A549 treated with AZD9567 at 1 μM for 4 hours (cell line): ENCODE data around the gene DIRAS3. TPM values are rescaled to one million over a fixed set of nuclear protein-coding genes. Genes with fewer than 3 reads are reported as not detected.

Source experiments
- total RNA-seq: library from RNA; stranded (reverse); fragments of 200-300 nt; extraction: Qiagen RNA extraction; gene quantifications from 5 replicates; pipeline ENCODE4 v1.2.3, GENCODE V29; 2022; ENCODE audit not compliant: insufficient read depth

DIRAS3 gene, protein sequence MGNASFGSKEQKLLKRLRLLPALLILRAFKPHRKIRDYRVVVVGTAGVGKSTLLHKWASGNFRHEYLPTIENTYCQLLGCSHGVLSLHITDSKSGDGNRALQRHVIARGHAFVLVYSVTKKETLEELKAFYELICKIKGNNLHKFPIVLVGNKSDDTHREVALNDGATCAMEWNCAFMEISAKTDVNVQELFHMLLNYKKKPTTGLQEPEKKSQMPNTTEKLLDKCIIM
- total RNA-seq: 0.67 to 1.2 TPM (median 0.99 TPM) in 5 replicates

DNA sequence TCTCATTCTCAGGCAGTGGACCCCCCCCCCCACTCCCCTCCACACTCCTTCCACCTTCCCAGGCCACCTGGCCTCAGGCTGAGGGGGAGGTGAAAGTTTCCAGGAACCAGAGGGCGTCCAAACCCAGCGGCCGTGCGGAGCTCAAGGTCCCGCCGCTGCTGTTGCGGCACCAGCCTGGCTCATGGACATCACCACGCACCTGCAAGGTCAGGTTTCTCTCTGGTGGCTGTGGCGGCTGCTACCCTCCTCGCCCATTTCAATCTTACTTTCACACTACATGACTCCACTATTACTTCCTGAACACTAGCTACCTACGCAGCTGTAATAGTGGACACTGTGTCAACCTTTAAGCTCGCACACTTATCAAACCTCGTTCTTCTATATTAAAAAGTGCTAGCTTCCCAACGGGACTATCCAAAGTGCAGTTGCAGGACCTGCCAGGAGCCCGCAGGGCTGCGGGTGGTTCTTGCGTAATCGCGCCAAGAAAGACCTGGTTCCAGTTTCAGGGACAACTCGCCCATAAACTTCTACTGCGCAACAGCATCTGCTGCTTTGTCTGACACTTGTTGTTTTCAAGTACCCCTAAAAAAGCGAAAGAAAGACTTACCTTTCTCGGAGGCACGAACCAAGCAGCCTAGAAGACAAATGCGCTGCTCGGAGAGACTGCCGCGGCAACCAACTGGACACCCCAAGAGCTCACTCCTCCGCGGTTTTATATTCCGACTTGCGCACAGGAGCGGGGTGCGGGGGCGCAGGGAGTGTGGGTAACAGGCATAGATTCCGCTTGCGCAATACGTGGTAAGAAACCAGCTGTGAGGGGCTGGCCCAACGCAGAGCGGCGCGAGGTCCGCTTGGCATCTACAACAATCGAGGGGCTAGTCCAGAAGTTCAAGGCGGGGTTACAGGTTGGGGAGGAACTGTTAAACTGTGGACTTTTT, at the start of gene DIRAS3:
Gene DIRAS3 (minus strand): TSS at position 687 of the 938 bp plus-strand sequence. CDS start 3,330 bp downstream, outside the sequence.

Other genes starting within 250 kb of the DIRAS3 start
- gene GNG12, start 217.2 kb downstream of the DIRAS3 start, total RNA-seq: 48.9 to 78.4 TPM (median 64.2 TPM) in 5 replicates
- 15.5 to 33.2 TPM (median 16.0 TPM) in 5 replicates for gene WLS, start 181.9 kb upstream of the DIRAS3 start, total RNA-seq